GM23248 (cell line): Measurements from ENCODE around the gene MDH2. TPM values are rescaled to one million over a fixed set of nuclear protein-coding genes. Genes with fewer than 3 reads are reported as not detected.

Experiments
- DNase-seq: peaks from one replicate; pipeline ENCODE4 v3.0.0-alpha.2; 2015
- H2AFZ ChIP-seq: fragments of 200-600 bp; sonication (generic); 2 replicates; pipeline ENCODE4 v1.6.1; 2016; ENCODE audit warnings: antibody characterized with exemption
- H3F3A ChIP-seq: fragments of 200-600 bp; sonication (generic); 2 replicates; pipeline ENCODE4 v1.6.1; 2016; ENCODE audit warnings: mild to moderate bottlenecking, antibody characterized with exemption, mixed run types; ENCODE audit not compliant: insufficient read depth
- H3K27ac ChIP-seq: fragments of 200-600 bp; sonication (generic); 2 replicates; pipeline ENCODE4 v1.5.1; 2016; ENCODE audit warnings: mild to moderate bottlenecking
- H3K27me3 ChIP-seq: fragments of 200-600 bp; sonication (generic); replicated peaks from 2 replicates; pipeline ENCODE4 v1.6.1; 2016; ENCODE audit warnings: mild to moderate bottlenecking; ENCODE audit not compliant: insufficient read depth
- H3K36me3 ChIP-seq: fragments of 200-600 bp; sonication (generic); 2 replicates; pipeline ENCODE4 v1.6.1; 2016; ENCODE audit warnings: low read depth, mild to moderate bottlenecking
- H3K4me1 ChIP-seq: fragments of 200-600 bp; sonication (generic); 2 replicates; pipeline ENCODE4 v1.6.1; 2016; ENCODE audit warnings: mild to moderate bottlenecking; ENCODE audit not compliant: insufficient read depth
- H3K4me2 ChIP-seq: fragments of 200-600 bp; sonication (generic); one replicate; pipeline ENCODE4 v1.6.1; 2016; ENCODE audit warnings: mild to moderate bottlenecking; ENCODE audit not compliant: unreplicated experiment
- H3K4me3 ChIP-seq: fragments of 200-600 bp; sonication (generic); 2 replicates; pipeline ENCODE4 v1.5.1; 2016; ENCODE audit warnings: mild to moderate bottlenecking
- H3K79me2 ChIP-seq: fragments of 200-600 bp; sonication (generic); 2 replicates; pipeline ENCODE4 v1.6.1; 2016; ENCODE audit warnings: mild to moderate bottlenecking; ENCODE audit not compliant: insufficient read depth
- H3K9ac ChIP-seq: fragments of 200-600 bp; sonication (generic); 2 replicates; pipeline ENCODE4 v1.6.1; 2016; ENCODE audit warnings: mild to moderate bottlenecking
- H3K9me2 ChIP-seq: fragments of 200-600 bp; sonication (generic); 2 replicates; pipeline ENCODE4 v1.6.1; 2016; ENCODE audit warnings: mixed run types, mild to moderate bottlenecking, moderate library complexity; ENCODE audit not compliant: insufficient read depth
- H3K9me3 ChIP-seq: fragments of 200-600 bp; sonication (generic); one replicate; pipeline ENCODE4 v1.6.1; 2017; ENCODE audit warnings: low read depth
- H4K20me1 ChIP-seq: fragments of 200-600 bp; sonication (generic); 2 replicates; pipeline ENCODE4 v1.6.0; 2016; ENCODE audit not compliant: insufficient read depth
- EZH2 ChIP-seq: fragments of 200-600 bp; sonication (generic); IDR thresholded peaks from 2 replicates; pipeline ENCODE4 v1.6.1; 2018; ENCODE audit warnings: antibody characterized with exemption, mild to moderate bottlenecking; ENCODE audit not compliant: insufficient read depth, poor library complexity, severe bottlenecking
- EZH2phosphoT487 ChIP-seq: fragments of 200-600 bp; sonication (generic); IDR thresholded peaks from 2 replicates; pipeline ENCODE4 v1.6.1; 2018; ENCODE audit warnings: antibody characterized with exemption, moderate library complexity, mild to moderate bottlenecking, low read depth; ENCODE audit not compliant: insufficient read depth
- WGBS, 2 experiments: methylation state at CpG; one replicate each; pipeline ENCODE4 v1.1.6; 2015 to 2017; ENCODE audit warnings: low lambda C conversion rate in 2 of 2, low coverage in 1 of 2; ENCODE audit errors: missing lambda C conversion rate in 2 of 2; 5-methylcytosine and 5-hydroxymethylcytosine counted together
- in situ Hi-C: fragments of 300-500 bp; cut with MboI; formaldehyde crosslinking; loops from 2 replicates; pipeline ENCODE4 v1.15.0; 2020
- polyA plus RNA-seq: library from polyadenylated mRNA; unstranded; fragments of >200 nt; fragmentation: Nextera tagmentation; extraction: Ambion mirVana; gene quantifications from 2 replicates; pipeline ENCODE4 v1.2.1, GENCODE V29; 2016
- total RNA-seq: library from RNA; depleted of rRNA; stranded (reverse); fragments of >200 nt; shearing (Covaris generic); gene quantifications from 2 replicates; pipeline ENCODE4 v1.2.3, GENCODE V29; 2014

MDH2 gene
- total and polyA plus RNA-seq, 2 experiments from 2014 or later: 72.4 to 250 TPM

- H3K9me2 ChIP-seq: no peaks in the 10 kb centered on the region
- no peaks in the 10 kb centered on the region for H3K9me3 ChIP-seq
- peaks cover 36% of the 10 kb centered on the region for H3F3A ChIP-seq
- H3K4me2 ChIP-seq: no peak overlapping the region
- 83 to 84% methylated on average over 6 of the region's 6 CpGs for WGBS, 2 experiments
- peak overlapping the region; percentile 80 for H3K27ac ChIP-seq
- no peaks in the 10 kb centered on the region for H3K27me3 ChIP-seq
- peaks cover 24% of the 10 kb centered on the region for H3K36me3 ChIP-seq
- TF ChIP-seq EZH2 (no peak), EZH2phosphoT487 (no peak)
- no peak overlapping the region for H2AFZ ChIP-seq
- peak overlapping the region; percentile 58; the same call in 1 of the 2 replicates for H3K9ac ChIP-seq
- no peaks in the 10 kb centered on the region; the same call in 1 of the 2 replicates for H4K20me1 ChIP-seq
- H3K4me1 ChIP-seq: peaks cover 29% of the 10 kb centered on the region
- DNase-seq: no peak
- H3K79me2 ChIP-seq: peaks cover 100% of the 10 kb centered on the region
- in situ Hi-C loops: no loop called here
- H3K4me3 ChIP-seq: no peak overlapping the region
Observed at GRCh38 chr7:76053461-76053860, 5.6 kb downstream of the MDH2 start.

- Histone ChIP-seq H3K9me3 (no peaks in the 10 kb centered on the region), H3K4me2 (peak overlapping the region; percentile 26), H3K36me3 (peaks cover 34% of the 10 kb centered on the region), H3F3A (peaks cover 29% of the 10 kb centered on the region), H3K79me2 (peaks cover 96% of the 10 kb centered on the region), H3K27me3 (no peaks in the 10 kb centered on the region), H3K4me1 (peaks cover 23% of the 10 kb centered on the region), H3K4me3 (no peak overlapping the region), H3K27ac (peak overlapping the region; percentile 80), H4K20me1 (no peaks in the 10 kb centered on the region; the same call in 1 of the 2 replicates), H3K9me2 (no peaks in the 10 kb centered on the region), H3K9ac (peak overlapping the region; percentile 58), H2AFZ (no peak overlapping the region)
- peak; percentile 74 for DNase-seq
- WGBS, 2 experiments: 82 to 84% methylated on average over 18 of the region's 18 CpGs
- in situ Hi-C loops: no loop called here
- TF ChIP-seq EZH2: no peak
- no peak for TF ChIP-seq EZH2phosphoT487
Observed at GRCh38 chr7:76054123-76055120, 6.5 kb downstream of the MDH2 start.

GRCh38 chr7:76056241-76056640 is 8.3 kb downstream of the MDH2 start:
- H3F3A ChIP-seq: peaks cover 29% of the 10 kb centered on the region
- H3K4me1 ChIP-seq: peaks cover 22% of the 10 kb centered on the region
- H3K27me3 ChIP-seq: no peaks in the 10 kb centered on the region
- H4K20me1 ChIP-seq: no peaks in the 10 kb centered on the region; the same call in 1 of the 2 replicates
- no peak for DNase-seq
- 96% methylated on average over 7 of the region's 7 CpGs for WGBS, 2 experiments
- H3K4me3 ChIP-seq: no peak overlapping the region
- H3K9me2 ChIP-seq: no peaks in the 10 kb centered on the region
- TF ChIP-seq EZH2 (no peak), EZH2phosphoT487 (no peak)
- no peak overlapping the region for H3K9ac ChIP-seq
- H3K36me3 ChIP-seq: peaks cover 47% of the 10 kb centered on the region
- H3K4me2 ChIP-seq: no peak overlapping the region
- H3K27ac ChIP-seq: no peak overlapping the region
- H2AFZ ChIP-seq: no peak overlapping the region
- H3K79me2 ChIP-seq: peaks cover 78% of the 10 kb centered on the region
- H3K9me3 ChIP-seq: no peaks in the 10 kb centered on the region
- in situ Hi-C loops: no loop called here

- no peak overlapping the region for H3K9ac ChIP-seq
Observed at GRCh38 chr7:76057103-76057812, 9.4 kb downstream of the MDH2 start.

More at GRCh38 chr7:76057103-76057812, 9.4 kb downstream of the MDH2 start:
- no peaks in the 10 kb centered on the region for H3K27me3 ChIP-seq
- DNase-seq: no peak
- peaks cover 68% of the 10 kb centered on the region for H3K79me2 ChIP-seq
- H3K9me3 ChIP-seq: no peaks in the 10 kb centered on the region
- no peak for TF ChIP-seq EZH2phosphoT487
- TF ChIP-seq EZH2: no peak
- 93 to 97% methylated on average over 18 of the region's 18 CpGs for whole genome bisulfite sequencing, 2 experiments
- H4K20me1 ChIP-seq: no peaks in the 10 kb centered on the region; the same call in 1 of the 2 replicates
- no peaks in the 10 kb centered on the region for H3K9me2 ChIP-seq
- H3K4me3 ChIP-seq: no peak overlapping the region
- peaks cover 50% of the 10 kb centered on the region for H3K36me3 ChIP-seq
- peaks cover 22% of the 10 kb centered on the region for H3K4me1 ChIP-seq
- no peak overlapping the region for H2AFZ ChIP-seq
- in situ Hi-C loops: no loop called here
- H3K4me2 ChIP-seq: no peak overlapping the region
- peaks cover 29% of the 10 kb centered on the region for H3F3A ChIP-seq
- H3K27ac ChIP-seq: no peak overlapping the region
